HepG2 (cell line): Measurements from ENCODE around the gene FASTKD2. TPM values are rescaled to one million over a fixed set of nuclear protein-coding genes. Genes with fewer than 3 reads are reported as not detected.

Experiments used
- CBX2 ChIP-seq, 2 experiments: fragments of 200-600 bp in 1 of 2; sonication (generic); formaldehyde crosslinking in 1 of 2; IDR thresholded peaks; 2 replicates each; pipeline versions ENCODE4 v1.7.0 to v1.8.1; 2018 to 2022; ENCODE audit warnings: low read depth in 2 of 2, low read length in 1 of 2, mild to moderate bottlenecking in 1 of 2, missing genetic modification reagents in 1 of 2
- DRAP1 ChIP-seq: IDR thresholded peaks from 2 replicates; pipeline ENCODE4 v1.6.1; 2016; ENCODE audit warnings: missing genetic modification reagents, missing compliant biosample characterization
- EP300 ChIP-seq, 3 experiments: sonication (generic) in 1 of 3; formaldehyde crosslinking in 1 of 3; IDR thresholded peaks; 2 replicates each; pipeline versions ENCODE4 v1.5.1 to v1.6.1; 2011 to 2020; ENCODE audit warnings: low read depth in 2 of 3, low read length in 2 of 3, borderline replicate concordance in 1 of 3, improper control_type of control experiment in 1 of 3, mild to moderate bottlenecking in 1 of 3, missing genetic modification reagents in 1 of 3, moderate library complexity in 1 of 3
- FIP1L1 ChIP-seq: fragments of 200-400 bp; formaldehyde crosslinking; IDR thresholded peaks from 2 replicates; pipeline ENCODE4 v1.6.1; 2018; ENCODE audit warnings: low read depth, mild to moderate bottlenecking, low read length, moderate library complexity, borderline replicate concordance; ENCODE audit not compliant: insufficient read depth
- GATA4 ChIP-seq: sonication (generic); IDR thresholded peaks from 2 replicates; pipeline ENCODE4 v1.6.1; 2016; ENCODE audit warnings: antibody characterized with exemption, low read depth, borderline replicate concordance
- GMEB1 ChIP-seq: sonication (generic); formaldehyde crosslinking; IDR thresholded peaks from 2 replicates; pipeline ENCODE4 v1.5.1; 2020; ENCODE audit warnings: missing genetic modification reagents, mild to moderate bottlenecking, borderline replicate concordance
- HNRNPL ChIP-seq: fragments of 200-400 bp; formaldehyde crosslinking; IDR thresholded peaks from 2 replicates; pipeline ENCODE4 v1.6.1; 2017; ENCODE audit warnings: mild to moderate bottlenecking, low read depth, low read length
- LBX2 ChIP-seq: sonication (generic); formaldehyde crosslinking; IDR thresholded peaks from 2 replicates; pipeline ENCODE4 v1.5.0; 2020; ENCODE audit warnings: missing genetic modification reagents, mild to moderate bottlenecking, borderline replicate concordance
- RNF219 ChIP-seq: sonication (generic); formaldehyde crosslinking; IDR thresholded peaks from 2 replicates; pipeline ENCODE4 v1.5.0; 2020; ENCODE audit warnings: mild to moderate bottlenecking, missing genetic modification reagents
- TBL1XR1 ChIP-seq: fragments of 150-350 bp; IDR thresholded peaks from 2 replicates; pipeline ENCODE4 v1.6.1; 2014; ENCODE audit warnings: borderline replicate concordance, low read length; ENCODE audit not compliant: partially characterized antibody
- TBX3 ChIP-seq: fragments of 450-650 bp; IDR thresholded peaks from 2 replicates; pipeline ENCODE4 v1.6.1; 2017; ENCODE audit warnings: antibody characterized with exemption, mild to moderate bottlenecking, inconsistent platforms, borderline replicate concordance
- THAP7 ChIP-seq: sonication (generic); formaldehyde crosslinking; IDR thresholded peaks from 2 replicates; pipeline ENCODE4 v1.8.1; 2023; ENCODE audit warnings: mild to moderate bottlenecking, missing genetic modification reagents
- YEATS4 ChIP-seq: sonication (generic); formaldehyde crosslinking; IDR thresholded peaks from 2 replicates; pipeline ENCODE4 v1.4.0; 2020; ENCODE audit warnings: missing genetic modification reagents, borderline replicate concordance
- ZBTB14 ChIP-seq: sonication (generic); formaldehyde crosslinking; IDR thresholded peaks from 2 replicates; pipeline ENCODE4 v1.4.0; 2020; ENCODE audit warnings: missing genetic modification reagents
- ZNF512 ChIP-seq: sonication (generic); formaldehyde crosslinking; IDR thresholded peaks from 2 replicates; pipeline ENCODE4 v1.4.0; 2020; ENCODE audit warnings: mild to moderate bottlenecking, missing genetic modification reagents
- ZNF761 ChIP-seq: sonication (generic); formaldehyde crosslinking; conservative IDR thresholded peaks from 2 replicates; pipeline ENCODE4 v1.4.0; 2020; ENCODE audit warnings: mild to moderate bottlenecking, missing genetic modification reagents
- ZNF775 ChIP-seq: sonication (generic); formaldehyde crosslinking; IDR thresholded peaks from 2 replicates; pipeline ENCODE4 v1.4.0; 2020; ENCODE audit warnings: missing genetic modification reagents, mild to moderate bottlenecking, moderate library complexity, borderline replicate concordance
- polyA plus RNA-seq, 8 experiments: library from polyadenylated mRNA; depleted of rRNA in 3 of 8; stranded (reverse) in 7 of 8; unstranded in 1 of 8; fragments of >200 nt; fragmentation: Illumina TruSeq in 4 of 8; extraction: Trizol in 4 of 8; gene quantifications; 2 replicates each; pipeline versions ENCODE4 v1.2.1 to v1.2.3, GENCODE V29; 2011 to 2016; ENCODE audit warnings: low read depth in 4 of 8, missing spikeins in 1 of 8, mixed read lengths in 1 of 8; ENCODE audit not compliant: insufficient read depth in 1 of 8
- total RNA-seq, 5 experiments: library from RNA; depleted of rRNA; stranded (reverse); fragments of >200 nt; fragmentation: Illumina TruSeq; extraction: Trizol; gene quantifications; 2 replicates each; pipeline ENCODE4 v1.2.3, GENCODE V29; 2016; ENCODE audit warnings: low read depth in 1 of 5

FASTKD2 gene
- total and polyA plus RNA-seq, 2 of the 13 experiments (the other 11 are each of a cell fraction or from before 2014, with no cell fraction given), result 41.1 to 77.8 TPM

GRCh38 chr2:206765242-206766056, at the start of gene FASTKD2, which contains the start of gene MDH1B (continued):
- TF ChIP-seq FIP1L1, result no peak
- TF ChIP-seq CBX2 (IDR thresholded peaks at IDR 0.05; ENCODE audit: low read depth, low read length), result no peak
- TF ChIP-seq CBX2 (CRISPR knock-in tag; IDR thresholded peaks at IDR 0.05; ENCODE audit: low read depth), result no peak
- TF ChIP-seq ZNF775 (CRISPR knock-in tag), result no peak
- no peak for TF ChIP-seq ZBTB14 (CRISPR knock-in tag)
- TF ChIP-seq GATA4, result no peak; the same call in 1 of the 2 replicates
- TF ChIP-seq HNRNPL, result no peak
- TF ChIP-seq ZNF512 (CRISPR knock-in tag), result no peak; the same call in 1 of the 2 replicates
- TF ChIP-seq YEATS4, result peak; percentile 93; the same call in 1 of the 2 replicates
- TF ChIP-seq EP300 (IDR thresholded peaks at IDR 0.05; ENCODE audit: low read depth in 2 of 2, low read length in 2 of 2), result 0 out of 4 replicates have a peak, but pooled peaks of 1 of the 2 experiments have one; percentile 15
- no peak; the same call in 1 of the 2 replicates for TF ChIP-seq EP300 (CRISPR knock-in tag; IDR thresholded peaks at IDR 0.05; ENCODE audit: borderline replicate concordance)
- TF ChIP-seq LBX2 (CRISPR knock-in tag), result no peak
- no peak for TF ChIP-seq THAP7
- TF ChIP-seq ZNF761, result peak; percentile 82
- TF ChIP-seq TBX3, result peak; percentile 34; the same call in 1 of the 2 replicates
- TF ChIP-seq RNF219 (CRISPR knock-in tag), result no peak
- TF ChIP-seq TBL1XR1, result no peak
- TF ChIP-seq GMEB1 (CRISPR knock-in tag), result peak; percentile 89
- TF ChIP-seq DRAP1 (CRISPR knock-in tag), result peak; percentile 82
